GM12865 (cell line): Measurements from ENCODE around the gene ZFP1.

Experiments used
- DNase-seq: peaks from one replicate; pipeline ENCODE4 v3.0.0; 2010; ENCODE audit warnings: low read depth
- H3K4me3 ChIP-seq: 2 replicates; pipeline ENCODE4 v1.5.1; 2011; ENCODE audit warnings: mild to moderate bottlenecking, low read depth, low read length, control low read depth
- CTCF ChIP-seq: IDR thresholded peaks from 2 replicates; pipeline ENCODE4 v1.5.1; 2011; ENCODE audit warnings: low read length, control low read depth, low read depth, inconsistent platforms; ENCODE audit not compliant: insufficient read depth; ENCODE audit errors: missing control alignments

The ZFP1 gene

DNA sequence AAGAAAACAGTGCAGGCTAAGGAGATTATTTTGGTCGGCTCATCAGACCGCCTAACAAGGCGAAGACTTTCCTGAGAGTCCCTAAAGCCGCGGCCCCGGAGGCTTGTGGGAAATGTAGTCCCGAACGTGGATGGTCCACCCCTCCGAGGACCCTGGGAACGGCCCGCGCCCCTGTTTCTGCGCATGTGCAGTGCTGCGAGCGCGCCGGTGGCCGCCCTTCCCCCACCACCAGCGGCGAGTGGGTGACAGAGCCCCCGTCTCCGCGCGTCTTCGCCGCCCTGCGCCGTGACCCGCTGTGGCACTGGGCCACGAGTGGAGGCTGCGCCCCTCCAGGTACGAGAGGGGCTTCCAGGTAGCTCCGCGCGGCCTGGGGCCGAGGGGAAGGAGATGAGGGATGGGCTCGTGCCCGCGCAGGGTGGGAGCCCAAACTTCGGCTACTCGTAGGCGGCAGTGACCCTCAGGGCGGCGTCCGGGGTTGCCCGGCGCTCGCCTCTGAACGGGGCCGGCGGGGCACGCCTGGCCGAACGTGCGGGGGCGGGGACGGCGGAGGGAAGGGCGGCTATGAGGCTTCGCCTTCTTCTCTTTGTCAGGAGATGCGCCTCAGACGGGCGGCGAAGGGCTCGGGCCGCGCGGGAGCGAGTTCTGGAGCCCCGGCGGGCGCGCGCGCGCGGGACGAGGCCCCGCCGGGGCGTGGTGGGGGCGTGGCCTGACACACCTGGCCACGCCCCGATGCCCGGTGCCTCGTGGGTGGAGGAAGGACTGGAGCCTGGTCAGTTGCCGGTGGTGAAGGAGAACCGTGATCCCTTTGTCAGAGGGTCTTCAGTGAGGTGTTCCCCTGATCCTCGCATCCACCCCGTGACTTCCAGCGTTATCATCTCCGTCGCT, at the start of gene ZFP1:
ZFP1 (plus strand) TSS at position 214 of the 885 bp plus-strand sequence. CDS start 4,428 bp downstream, outside the sequence.
- no peak for TF ChIP-seq CTCF
- peak within 1 kb of the TSS; percentile 96 for H3K4me3 ChIP-seq
- DNase-seq, result peak; percentile 96

DNA sequence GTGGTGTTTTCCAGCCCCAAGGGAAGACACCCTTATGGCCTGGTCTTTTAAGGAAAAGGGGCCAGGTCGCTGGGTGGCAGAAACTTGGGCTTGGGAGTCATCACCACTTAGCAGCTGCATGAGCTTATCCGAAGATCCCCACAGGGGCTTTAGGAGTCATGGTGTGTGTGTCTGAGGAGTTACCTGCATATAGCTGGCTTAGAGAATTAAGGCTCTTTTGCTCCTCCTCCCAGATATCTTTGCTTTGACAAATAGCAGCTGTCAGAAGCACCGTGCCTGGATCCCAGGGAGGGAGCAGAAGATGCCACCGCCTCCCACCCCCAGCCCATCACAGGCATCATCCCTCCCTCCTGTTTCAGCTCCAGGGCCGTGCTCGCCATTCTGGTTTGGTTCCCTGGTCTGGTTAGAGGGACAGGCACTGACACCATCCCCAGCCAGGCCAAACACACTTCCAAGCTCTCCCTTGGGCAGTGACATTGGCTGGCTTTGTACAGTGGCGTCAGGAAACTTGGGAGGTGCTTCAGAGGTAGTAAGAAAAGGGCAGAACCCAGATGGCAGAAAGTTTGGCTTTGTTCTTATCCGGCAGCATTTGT, 49.2 kb upstream of the ZFP1 start:
- H3K4me3 ChIP-seq, result no peak overlapping the region
- no peak for DNase-seq
- no peak for TF ChIP-seq CTCF

- TF ChIP-seq CTCF, result no peak
- DNase-seq, result peak; percentile 61
- H3K4me3 ChIP-seq, result no peak overlapping the region
Measured at GRCh38 chr16:75099738-75100602, 48.4 kb upstream of the ZFP1 start.

DNA sequence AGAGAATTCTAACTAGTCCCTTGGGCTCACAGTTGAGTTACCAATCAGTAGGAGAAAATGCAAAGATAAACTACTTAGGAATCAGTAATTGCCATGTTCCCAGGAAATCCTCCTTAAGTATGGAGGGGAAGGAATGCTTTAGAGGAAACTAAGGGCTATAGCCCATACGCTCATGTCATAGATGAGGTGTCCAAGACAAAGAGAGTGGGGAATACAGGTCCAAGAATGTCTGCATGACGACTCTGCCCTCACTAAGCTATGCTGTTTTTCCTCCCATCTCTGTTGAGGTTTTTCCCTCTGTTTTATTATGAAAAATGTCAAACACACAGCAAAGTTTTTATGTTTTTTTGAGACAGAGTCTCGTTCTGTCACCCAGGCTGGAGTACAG, 47.7 kb upstream of the ZFP1 start:
- no peak overlapping the region for H3K4me3 ChIP-seq
- no peak for DNase-seq
- no peak for TF ChIP-seq CTCF

- no peak overlapping the region for H3K4me3 ChIP-seq
- DNase-seq, result no peak
- TF ChIP-seq CTCF, result no peak
Measured at GRCh38 chr16:75101635-75102034, 46.7 kb upstream of the ZFP1 start.

GRCh38 chr16:75102595-75102994, 45.7 kb upstream of the ZFP1 start:
- no peak for DNase-seq
- TF ChIP-seq CTCF, result no peak
- H3K4me3 ChIP-seq, result no peak overlapping the region
